MM.1S (cell line): ENCODE results near the gene SLC31A1.

Source experiments
- DNase-seq: peaks from one replicate; pipeline ENCODE4 v3.0.0-alpha.2; 2015
- H2AFZ ChIP-seq: fragments of 300-600 bp; sonication (generic); 2 replicates; pipeline ENCODE4 v1.6.0; 2016; ENCODE audit warnings: antibody characterized with exemption, low read length
- H3F3A ChIP-seq: fragments of 300-600 bp; sonication (generic); 2 replicates; pipeline ENCODE4 v1.6.1; 2016; ENCODE audit warnings: mild to moderate bottlenecking, antibody characterized with exemption, low read length, moderate library complexity, mixed read lengths; ENCODE audit not compliant: insufficient read depth
- H3K27ac ChIP-seq: fragments of 300-600 bp; sonication (generic); 2 replicates; pipeline ENCODE4 v1.5.1; 2016; ENCODE audit warnings: mild to moderate bottlenecking, low read length
- H3K27me3 ChIP-seq: fragments of 300-600 bp; sonication (generic); replicated peaks from 2 replicates; pipeline ENCODE4 v1.6.0; 2016; ENCODE audit warnings: low read length; ENCODE audit not compliant: insufficient read depth
- H3K36me3 ChIP-seq: fragments of 300-600 bp; sonication (generic); replicated peaks from 2 replicates; pipeline ENCODE4 v1.6.1; 2016; ENCODE audit warnings: mild to moderate bottlenecking, low read length, mixed read lengths; ENCODE audit not compliant: insufficient read depth
- H3K4me1 ChIP-seq: fragments of 300-600 bp; sonication (generic); 2 replicates; pipeline ENCODE4 v1.6.1; 2016; ENCODE audit warnings: low read length, mixed read lengths
- H3K4me2 ChIP-seq: fragments of 300-600 bp; sonication (generic); 2 replicates; pipeline ENCODE4 v1.6.0; 2016; ENCODE audit warnings: low read depth, low read length
- H3K4me3 ChIP-seq: fragments of 300-600 bp; sonication (generic); 2 replicates; pipeline ENCODE4 v1.5.1; 2016; ENCODE audit warnings: low read length, mixed read lengths
- H3K79me2 ChIP-seq: fragments of 300-600 bp; sonication (generic); 2 replicates; pipeline ENCODE4 v1.6.1; 2016; ENCODE audit warnings: mixed run types, low read length, mixed read lengths
- H3K9ac ChIP-seq: fragments of 300-600 bp; sonication (generic); 2 replicates; pipeline ENCODE4 v1.6.1; 2016; ENCODE audit warnings: low read length, mixed read lengths
- H3K9me2 ChIP-seq: fragments of 300-600 bp; sonication (generic); replicated peaks from 2 replicates; pipeline ENCODE4 v1.6.1; 2016; ENCODE audit warnings: mild to moderate bottlenecking, low read length, mixed read lengths; ENCODE audit not compliant: insufficient read depth
- H3K9me3 ChIP-seq: fragments of 300-600 bp; sonication (generic); replicated peaks from 2 replicates; pipeline ENCODE4 v1.6.1; 2016; ENCODE audit warnings: mild to moderate bottlenecking, low read length, mixed read lengths; ENCODE audit not compliant: insufficient read depth
- H4K20me1 ChIP-seq: fragments of 300-600 bp; sonication (generic); 2 replicates; pipeline ENCODE4 v1.6.1; 2016; ENCODE audit warnings: mild to moderate bottlenecking, low read length, moderate library complexity, mixed read lengths; ENCODE audit not compliant: insufficient read depth
- EZH2 ChIP-seq: fragments of 300-600 bp; sonication (generic); optimal IDR thresholded peaks from 2 replicates; pipeline ENCODE3; 2017; ENCODE audit warnings: low read depth, mild to moderate bottlenecking, antibody characterized with exemption, low read length, mixed read lengths
- EZH2phosphoT487 ChIP-seq: fragments of 300-600 bp; sonication (generic); IDR thresholded peaks from 2 replicates; pipeline ENCODE4 v1.6.1; 2018; ENCODE audit warnings: antibody characterized with exemption, low read length
- TF ChIP-seq, protein P1 (sequence below): fragments of 300-600 bp; sonication (generic); IDR thresholded peaks from 2 replicates; pipeline ENCODE4 v1.5.1; 2016; ENCODE audit warnings: antibody characterized with exemption, low read length, mixed read lengths

SLC31A1 gene

DNA sequence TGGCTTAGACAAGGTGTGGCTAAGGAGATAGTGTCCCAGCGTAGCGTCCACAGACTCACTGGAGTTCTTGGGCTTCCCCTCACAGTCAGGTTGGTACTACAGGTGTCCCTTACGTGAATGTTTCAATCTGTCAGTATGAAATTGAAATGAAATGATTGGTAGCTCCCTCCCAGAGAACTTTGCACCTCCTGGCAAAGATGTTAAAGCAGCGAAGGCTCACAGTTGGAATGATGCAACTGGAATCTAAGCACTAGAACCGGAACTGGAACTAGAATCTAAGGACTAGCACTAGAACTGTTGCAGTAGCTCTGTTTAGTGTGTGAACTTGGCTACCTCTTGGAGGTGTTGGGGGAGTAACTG lies 1.1 kb downstream of the SLC31A1 start:
- H3K27me3 ChIP-seq, result no peaks in the 10 kb centered on the region
- H2AFZ ChIP-seq, result no peak overlapping the region
- no peak overlapping the region for H3K9ac ChIP-seq
- H3K79me2 ChIP-seq, result peaks cover 47% of the 10 kb centered on the region
- H3K27ac ChIP-seq, result no peak overlapping the region
- peak overlapping the region; percentile 94; the same call in 1 of the 2 replicates for H3K4me3 ChIP-seq
- no peaks in the 10 kb centered on the region for H3K9me3 ChIP-seq
- peak overlapping the region; percentile 90; the same call in 1 of the 2 replicates for H3K4me2 ChIP-seq
- no peaks in the 10 kb centered on the region for H3K36me3 ChIP-seq
- peaks cover 17% of the 10 kb centered on the region for H3F3A ChIP-seq
- DNase-seq, result no peak
- TF ChIP-seq, protein P1, sequence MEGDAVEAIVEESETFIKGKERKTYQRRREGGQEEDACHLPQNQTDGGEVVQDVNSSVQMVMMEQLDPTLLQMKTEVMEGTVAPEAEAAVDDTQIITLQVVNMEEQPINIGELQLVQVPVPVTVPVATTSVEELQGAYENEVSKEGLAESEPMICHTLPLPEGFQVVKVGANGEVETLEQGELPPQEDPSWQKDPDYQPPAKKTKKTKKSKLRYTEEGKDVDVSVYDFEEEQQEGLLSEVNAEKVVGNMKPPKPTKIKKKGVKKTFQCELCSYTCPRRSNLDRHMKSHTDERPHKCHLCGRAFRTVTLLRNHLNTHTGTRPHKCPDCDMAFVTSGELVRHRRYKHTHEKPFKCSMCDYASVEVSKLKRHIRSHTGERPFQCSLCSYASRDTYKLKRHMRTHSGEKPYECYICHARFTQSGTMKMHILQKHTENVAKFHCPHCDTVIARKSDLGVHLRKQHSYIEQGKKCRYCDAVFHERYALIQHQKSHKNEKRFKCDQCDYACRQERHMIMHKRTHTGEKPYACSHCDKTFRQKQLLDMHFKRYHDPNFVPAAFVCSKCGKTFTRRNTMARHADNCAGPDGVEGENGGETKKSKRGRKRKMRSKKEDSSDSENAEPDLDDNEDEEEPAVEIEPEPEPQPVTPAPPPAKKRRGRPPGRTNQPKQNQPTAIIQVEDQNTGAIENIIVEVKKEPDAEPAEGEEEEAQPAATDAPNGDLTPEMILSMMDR, result no peak
- no peak for TF ChIP-seq EZH2
- TF ChIP-seq EZH2phosphoT487, result no peak
- H3K4me1 ChIP-seq, result peaks cover 30% of the 10 kb centered on the region
- H4K20me1 ChIP-seq, result no peaks in the 10 kb centered on the region
- H3K9me2 ChIP-seq, result no peaks in the 10 kb centered on the region

DNA sequence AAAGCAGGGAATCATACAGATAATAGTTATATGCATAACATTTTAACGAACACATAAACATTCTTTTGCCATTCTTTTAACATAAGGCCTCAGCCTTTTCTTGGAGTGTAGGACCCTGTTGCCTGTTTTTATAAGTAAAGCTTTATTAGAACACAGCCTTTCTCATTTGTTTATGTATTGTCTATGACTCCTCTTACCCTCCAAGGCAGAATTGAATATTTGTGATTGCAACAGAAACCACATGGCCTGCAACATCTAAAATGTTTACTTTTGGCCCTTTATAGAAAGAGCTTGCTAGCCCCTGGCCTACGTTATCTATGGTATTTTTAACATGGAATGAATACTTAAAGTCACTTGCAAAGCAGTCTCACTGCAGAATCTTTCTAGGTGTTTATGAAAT lies 2.6 kb downstream of the SLC31A1 start:
- H3F3A ChIP-seq, result peaks cover 15% of the 10 kb centered on the region
- H3K4me1 ChIP-seq, result peaks cover 24% of the 10 kb centered on the region
- no peak overlapping the region for H2AFZ ChIP-seq
- H3K4me2 ChIP-seq, result no peak overlapping the region
- DNase-seq, result no peak
- H3K27me3 ChIP-seq, result no peaks in the 10 kb centered on the region
- H3K9me2 ChIP-seq, result no peaks in the 10 kb centered on the region
- no peak for TF ChIP-seq EZH2phosphoT487
- TF ChIP-seq, protein P1, result no peak
- TF ChIP-seq EZH2, result no peak
- H3K36me3 ChIP-seq, result no peaks in the 10 kb centered on the region
- no peaks in the 10 kb centered on the region for H3K9me3 ChIP-seq
- H3K27ac ChIP-seq, result no peak overlapping the region
- H4K20me1 ChIP-seq, result no peaks in the 10 kb centered on the region
- no peak overlapping the region for H3K9ac ChIP-seq
- peaks cover 33% of the 10 kb centered on the region for H3K79me2 ChIP-seq
- H3K4me3 ChIP-seq, result no peak overlapping the region

GRCh38 chr9:113227436-113227835 lies 6.1 kb downstream of the SLC31A1 start:
- no peak overlapping the region for H3K27ac ChIP-seq
- H3K9ac ChIP-seq, result no peak overlapping the region
- no peaks in the 10 kb centered on the region for H3K27me3 ChIP-seq
- H3F3A ChIP-seq, result no peaks in the 10 kb centered on the region
- no peak overlapping the region for H2AFZ ChIP-seq
- no peak overlapping the region for H3K4me3 ChIP-seq
- DNase-seq, result no peak
- H3K9me2 ChIP-seq, result no peaks in the 10 kb centered on the region
- H4K20me1 ChIP-seq, result no peaks in the 10 kb centered on the region
- peaks cover 3% of the 10 kb centered on the region; the same call in 1 of the 2 replicates for H3K4me1 ChIP-seq
- no peaks in the 10 kb centered on the region for H3K9me3 ChIP-seq
- H3K4me2 ChIP-seq, result no peak overlapping the region
- TF ChIP-seq, protein P1, result no peak
- TF ChIP-seq EZH2, result no peak
- no peak for TF ChIP-seq EZH2phosphoT487
- peaks cover 3% of the 10 kb centered on the region; the same call in 1 of the 2 replicates for H3K79me2 ChIP-seq
- no peaks in the 10 kb centered on the region for H3K36me3 ChIP-seq
